H9 (cell line): ENCODE measurements around the gene GCN1. TPM values are rescaled to one million over a fixed set of nuclear protein-coding genes. Genes with fewer than 3 reads are reported as not detected.
A peak's percentile ranks its signal among the peaks of the same experiment; 100 is the strongest.

Experiments
- DNase-seq: peaks from one replicate; pipeline ENCODE4 v3.0.0-alpha.2; 2017
- H2AFZ ChIP-seq: one replicate; pipeline ENCODE4 v1.6.1; 2013; ENCODE audit warnings: mild to moderate bottlenecking, low read length, control low read depth, moderate library complexity
- H2AK5ac ChIP-seq: 2 replicates; pipeline ENCODE4 v1.6.1; 2013; ENCODE audit warnings: low read length, control low read depth, mixed read lengths; ENCODE audit not compliant: insufficient read length
- H2BK120ac ChIP-seq: one replicate; pipeline ENCODE4 v1.6.1; 2013; ENCODE audit warnings: low read depth, mild to moderate bottlenecking, low read length, control low read depth, inconsistent platforms; ENCODE audit not compliant: poor library complexity, severe bottlenecking
- H2BK12ac ChIP-seq: 2 replicates; pipeline ENCODE4 v1.6.1; 2013; ENCODE audit warnings: low read length, control low read depth, mixed read lengths, low read depth; ENCODE audit not compliant: insufficient read length
- H2BK15ac ChIP-seq: 2 replicates; pipeline ENCODE4 v1.6.1; 2013; ENCODE audit warnings: low read depth, low read length, control low read depth
- H2BK20ac ChIP-seq: one replicate; pipeline ENCODE4 v1.6.1; 2013; ENCODE audit warnings: low read depth, mild to moderate bottlenecking, low read length, control low read depth, inconsistent platforms; ENCODE audit not compliant: poor library complexity, severe bottlenecking
- H2BK5ac ChIP-seq: 2 replicates; pipeline ENCODE4 v1.6.1; 2013; ENCODE audit warnings: low read length, control low read depth, mixed read lengths; ENCODE audit not compliant: insufficient read length
- H3K14ac ChIP-seq: 2 replicates; pipeline ENCODE4 v1.6.1; 2013; ENCODE audit warnings: low read length, control low read depth; ENCODE audit not compliant: insufficient read depth
- H3K18ac ChIP-seq: 2 replicates; pipeline ENCODE4 v1.6.1; 2013; ENCODE audit warnings: low read depth, mild to moderate bottlenecking, mixed read lengths, low read length, control low read depth; ENCODE audit not compliant: insufficient read length
- H3K23ac ChIP-seq: 2 replicates; pipeline ENCODE4 v1.6.1; 2013; ENCODE audit warnings: low read length, control low read depth, mixed read lengths, low read depth; ENCODE audit not compliant: insufficient read length
- H3K23me2 ChIP-seq: 2 replicates; pipeline ENCODE4 v1.6.1; 2013; ENCODE audit warnings: low read depth, mild to moderate bottlenecking, mixed read lengths, low read length, control low read depth; ENCODE audit not compliant: insufficient read length, poor library complexity, severe bottlenecking
- H3K27ac ChIP-seq: 2 replicates; pipeline ENCODE4 v1.5.1; 2013; ENCODE audit warnings: low read length, control low read depth, mixed read lengths, low read depth; ENCODE audit not compliant: insufficient read length
- H3K27me3 ChIP-seq: 2 replicates; pipeline ENCODE4 v1.6.1; 2013; ENCODE audit warnings: low read length, control low read depth, inconsistent platforms; ENCODE audit not compliant: insufficient read depth
- H3K4ac ChIP-seq: 2 replicates; pipeline ENCODE4 v1.6.1; 2013; ENCODE audit warnings: low read depth, mild to moderate bottlenecking, control low read depth, inconsistent platforms, low read length, moderate library complexity
- H3K4me1 ChIP-seq: 2 replicates; pipeline ENCODE4 v1.6.1; 2013; ENCODE audit warnings: low read length, control low read depth, inconsistent platforms; ENCODE audit not compliant: insufficient read depth
- H3K4me2 ChIP-seq: 2 replicates; pipeline ENCODE4 v1.6.1; 2013; ENCODE audit warnings: low read length, control low read depth, mixed read lengths; ENCODE audit not compliant: insufficient read length, insufficient read depth
- H3K56ac ChIP-seq: 2 replicates; pipeline ENCODE4 v1.6.1; 2013; ENCODE audit warnings: low read depth, mild to moderate bottlenecking, mixed read lengths, low read length, control low read depth; ENCODE audit not compliant: insufficient read length
- H3K79me1 ChIP-seq: 2 replicates; pipeline ENCODE4 v1.6.1; 2013; ENCODE audit warnings: low read depth, mild to moderate bottlenecking, moderate library complexity, low read length, control low read depth, inconsistent platforms; ENCODE audit not compliant: insufficient read depth, poor library complexity, severe bottlenecking
- H3K79me2 ChIP-seq: 2 replicates; pipeline ENCODE4 v1.6.1; 2013; ENCODE audit warnings: low read length, control low read depth, inconsistent platforms; ENCODE audit not compliant: insufficient read depth
- H3K9ac ChIP-seq: 2 replicates; pipeline ENCODE4 v1.6.1; 2013; ENCODE audit warnings: low read length, control low read depth, mixed read lengths; ENCODE audit not compliant: insufficient read length; ENCODE audit errors: extremely low read depth
- H3K9me3 ChIP-seq: one replicate; pipeline ENCODE4 v1.6.1; 2013; ENCODE audit warnings: low read depth, low read length, inconsistent platforms; ENCODE audit not compliant: control insufficient read depth
- H3T11ph ChIP-seq: one replicate; pipeline ENCODE4 v1.6.1; 2013; ENCODE audit warnings: mild to moderate bottlenecking, low read length, control low read depth, inconsistent platforms
- H4K20me1 ChIP-seq: one replicate; pipeline ENCODE4 v1.6.1; 2013; ENCODE audit not compliant: control insufficient read depth, insufficient read length, insufficient read depth
- H4K5ac ChIP-seq: 2 replicates; pipeline ENCODE4 v1.6.1; 2013; ENCODE audit warnings: low read depth, mild to moderate bottlenecking, mixed read lengths, low read length, control low read depth; ENCODE audit not compliant: insufficient read length
- H4K8ac ChIP-seq: replicated peaks from 2 replicates; pipeline ENCODE4 v1.6.1; 2013; ENCODE audit warnings: low read length, control low read depth, mixed read lengths, low read depth; ENCODE audit not compliant: insufficient read length
- H4K91ac ChIP-seq: 2 replicates; pipeline ENCODE4 v1.6.1; 2013; ENCODE audit warnings: low read depth, mild to moderate bottlenecking, moderate library complexity, mixed read lengths, low read length, control low read depth; ENCODE audit not compliant: insufficient read length
- H3K27ac Mint-ChIP-seq, 3 experiments: 2 replicates in 2 of 3; 3 replicates in 1 of 3; pipeline ENCODE4 v1.8.0; 2020 to 2021; ENCODE audit warnings: mixed read lengths in 3 of 3, mild to moderate bottlenecking in 1 of 3, moderate library complexity in 1 of 3
- H3K27me3 Mint-ChIP-seq: 2 replicates; pipeline ENCODE4 v1.8.0; 2021; ENCODE audit warnings: low read depth, mild to moderate bottlenecking, moderate library complexity, mixed read lengths
- H3K36me3 Mint-ChIP-seq, 3 experiments: 2 replicates in 2 of 3; 3 replicates in 1 of 3; pipeline ENCODE4 v1.8.0; 2020 to 2021; ENCODE audit warnings: low read depth in 3 of 3, mixed read lengths in 3 of 3; ENCODE audit not compliant: insufficient read depth in 1 of 3
- H3K4me1 Mint-ChIP-seq, 2 experiments: 2 replicates each; pipeline ENCODE4 v1.8.0; 2020; ENCODE audit warnings: mixed read lengths in 2 of 2
- H3K4me3 Mint-ChIP-seq, 2 experiments: 2 replicates in 1 of 2; 3 replicates in 1 of 2; pipeline ENCODE4 v1.8.0; 2020 to 2021; ENCODE audit warnings: mild to moderate bottlenecking in 2 of 2, mixed read lengths in 2 of 2, moderate library complexity in 1 of 2
- H3K9me3 Mint-ChIP-seq, 2 experiments: 2 replicates in 1 of 2; 3 replicates in 1 of 2; pipeline ENCODE4 v1.8.0; 2020; ENCODE audit warnings: mild to moderate bottlenecking in 2 of 2, mixed read lengths in 2 of 2, moderate library complexity in 1 of 2
- WGBS: extraction: QIAGEN DNeasy Blood & Tissue Kit; methylation state at CpG from one replicate; pipeline ENCODE4 v1.1.7; 2013; ENCODE audit warnings: missing lambda C conversion rate, low lambda C conversion rate, mixed read lengths; ENCODE audit not compliant: insufficient read length; ENCODE audit errors: extremely low coverage; 5-methylcytosine and 5-hydroxymethylcytosine counted together
- total RNA-seq: library from RNA; stranded (reverse); gene quantifications from 2 replicates; pipeline ENCODE4 v1.2.1, GENCODE V29; 2021
- TF ChIP-seq, protein P1 (sequence below): fragments of 200-600 bp; sonication (generic); conservative IDR thresholded peaks from 3 replicates; pipeline ENCODE4 v1.8.0; 2021; ENCODE audit warnings: antibody characterized with exemption, mild to moderate bottlenecking

GCN1 gene
- total RNA-seq, 1 experiment from 2014 or later, result 137 TPM

DNA sequence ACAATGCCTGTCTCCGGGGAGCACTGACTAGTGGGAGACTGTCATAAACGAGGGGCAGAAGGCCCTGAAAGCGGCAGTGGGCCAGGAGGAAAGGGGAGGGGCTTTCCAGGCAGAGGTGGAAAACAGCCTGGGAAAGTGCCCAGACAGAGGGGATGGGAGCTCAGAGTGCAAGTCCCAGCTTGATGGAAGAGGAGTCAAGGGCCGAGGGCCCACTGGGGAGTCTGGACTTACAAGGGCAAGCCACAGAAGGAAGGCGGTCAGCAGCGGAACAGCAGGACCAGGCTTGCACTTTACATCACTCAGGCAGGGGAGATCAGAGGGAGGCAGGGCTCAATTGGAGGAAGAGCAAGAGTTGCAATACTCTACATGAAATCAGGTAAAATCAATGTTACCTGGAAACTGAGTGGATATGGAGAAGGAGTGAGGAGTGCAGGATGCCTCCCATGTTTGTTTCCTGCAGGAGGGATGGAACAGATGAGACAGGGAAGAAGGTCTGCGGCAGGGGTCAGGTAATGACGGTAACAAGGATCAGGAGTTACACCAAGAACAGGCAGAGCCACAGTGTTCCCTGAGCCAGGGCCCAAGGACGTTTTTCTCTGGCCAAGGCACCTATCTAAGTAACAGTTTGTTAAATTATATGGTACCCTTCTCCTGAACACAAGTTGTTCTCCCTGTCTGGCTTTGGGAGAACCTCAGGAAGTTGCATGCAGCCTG, 47.2 kb upstream of the GCN1 start:
- peaks cover 4% of the 10 kb centered on the region; the same call in 1 of the 2 replicates for H3K4me1 ChIP-seq
- no peak overlapping the region for H3K4ac ChIP-seq
- no peak overlapping the region for H4K8ac ChIP-seq
- H2BK15ac ChIP-seq, result no peak overlapping the region
- no peak for DNase-seq
- Mint-ChIP-seq H3K27ac (peak overlapping the region in 2 of 3 experiments; percentile 8 to 71; a peak in 3 of 7 replicates), H3K9me3 (no peaks in the 10 kb centered on the region), H3K4me3 (no peak overlapping the region), H3K36me3 (no peaks in the 10 kb centered on the region; a peak in 1 of 7 replicates), H3K27me3 (no peaks in the 10 kb centered on the region), H3K4me1 (peaks cover 41 to 42% of the 10 kb centered on the region in 2 experiments)
- H3K23ac ChIP-seq, result no peak overlapping the region
- no peak overlapping the region for H3K18ac ChIP-seq
- no peaks in the 10 kb centered on the region for H4K20me1 ChIP-seq
- no peaks in the 10 kb centered on the region for H3K23me2 ChIP-seq
- no peak overlapping the region for H2AFZ ChIP-seq
- no peak overlapping the region for H3K27ac ChIP-seq
- no peak overlapping the region for H2BK5ac ChIP-seq
- peaks cover 2% of the 10 kb centered on the region for H3K79me1 ChIP-seq
- no peak overlapping the region for H2BK120ac ChIP-seq
- H3K27me3 ChIP-seq, result no peaks in the 10 kb centered on the region
- H3K9ac ChIP-seq, result no peak overlapping the region
- no peak overlapping the region for H3K14ac ChIP-seq
- H4K5ac ChIP-seq, result no peak overlapping the region
- no peak overlapping the region for H2AK5ac ChIP-seq
- H3T11ph ChIP-seq, result no peak overlapping the region
- no peaks in the 10 kb centered on the region for H3K9me3 ChIP-seq
- H4K91ac ChIP-seq, result no peak overlapping the region
- H2BK12ac ChIP-seq, result no peak overlapping the region
- no CpG with 5 or more reads among the region's 9 CpGs for whole genome bisulfite sequencing
- TF ChIP-seq, protein P1, sequence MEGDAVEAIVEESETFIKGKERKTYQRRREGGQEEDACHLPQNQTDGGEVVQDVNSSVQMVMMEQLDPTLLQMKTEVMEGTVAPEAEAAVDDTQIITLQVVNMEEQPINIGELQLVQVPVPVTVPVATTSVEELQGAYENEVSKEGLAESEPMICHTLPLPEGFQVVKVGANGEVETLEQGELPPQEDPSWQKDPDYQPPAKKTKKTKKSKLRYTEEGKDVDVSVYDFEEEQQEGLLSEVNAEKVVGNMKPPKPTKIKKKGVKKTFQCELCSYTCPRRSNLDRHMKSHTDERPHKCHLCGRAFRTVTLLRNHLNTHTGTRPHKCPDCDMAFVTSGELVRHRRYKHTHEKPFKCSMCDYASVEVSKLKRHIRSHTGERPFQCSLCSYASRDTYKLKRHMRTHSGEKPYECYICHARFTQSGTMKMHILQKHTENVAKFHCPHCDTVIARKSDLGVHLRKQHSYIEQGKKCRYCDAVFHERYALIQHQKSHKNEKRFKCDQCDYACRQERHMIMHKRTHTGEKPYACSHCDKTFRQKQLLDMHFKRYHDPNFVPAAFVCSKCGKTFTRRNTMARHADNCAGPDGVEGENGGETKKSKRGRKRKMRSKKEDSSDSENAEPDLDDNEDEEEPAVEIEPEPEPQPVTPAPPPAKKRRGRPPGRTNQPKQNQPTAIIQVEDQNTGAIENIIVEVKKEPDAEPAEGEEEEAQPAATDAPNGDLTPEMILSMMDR, result no peak
- peaks cover 30% of the 10 kb centered on the region; the same call in 1 of the 2 replicates for H3K79me2 ChIP-seq
- no peak overlapping the region for H2BK20ac ChIP-seq
- no peak overlapping the region for H3K56ac ChIP-seq
- H3K4me2 ChIP-seq, result no peak overlapping the region
